ENCODE measurements around the gene PNMA8B. TPM values are rescaled to one million over a fixed set of nuclear protein-coding genes. Genes with fewer than 3 reads are reported as not detected.

Gene PNMA8B
- total RNA-seq, 1 donor = 0.43 TPM

GRCh38 chr19:46521241-46521868 lies 25.7 kb upstream of the PNMA8B start:
- TF ChIP-seq CTCF (IDR thresholded peaks at IDR 0.05; ENCODE audit: insufficient read depth, low read depth, low read length) = no peak
- no peak for DNase-seq (ENCODE audit: low read depth)
- H3K4me3 ChIP-seq (ENCODE audit: low read depth, low read length) = no peak overlapping the region

GRCh38 chr19:46520616-46521015 lies 24.9 kb upstream of the PNMA8B start:
- DNase-seq (ENCODE audit: low read depth) = no peak
- TF ChIP-seq CTCF (IDR thresholded peaks at IDR 0.05; ENCODE audit: insufficient read depth, low read depth, low read length) = no peak
- H3K4me3 ChIP-seq (ENCODE audit: low read depth, low read length) = no peak overlapping the region

GRCh38 chr19:46517471-46517870 lies 21.8 kb upstream of the PNMA8B start:
- DNase-seq (ENCODE audit: low read depth) = no peak
- no peak for TF ChIP-seq CTCF (IDR thresholded peaks at IDR 0.05; ENCODE audit: insufficient read depth, low read depth, low read length)
- no peak overlapping the region for H3K4me3 ChIP-seq (ENCODE audit: low read depth, low read length)

GRCh38 chr19:46515879-46516350 lies 20.2 kb upstream of the PNMA8B start:
- DNase-seq (ENCODE audit: low read depth) = peak; percentile 35
- peak; percentile 73 for TF ChIP-seq CTCF (IDR thresholded peaks at IDR 0.05; ENCODE audit: insufficient read depth, low read depth, low read length)
- no peak overlapping the region for H3K4me3 ChIP-seq (ENCODE audit: low read depth, low read length)

GRCh38 chr19:46515290-46515609 lies 19.6 kb upstream of the PNMA8B start:
- no peak for TF ChIP-seq CTCF (IDR thresholded peaks at IDR 0.05; ENCODE audit: insufficient read depth, low read depth, low read length)
- H3K4me3 ChIP-seq (ENCODE audit: low read depth, low read length) = no peak overlapping the region
- no peak for DNase-seq (ENCODE audit: low read depth)

- no peak for DNase-seq (ENCODE audit: low read depth)
- TF ChIP-seq CTCF (IDR thresholded peaks at IDR 0.05; ENCODE audit: insufficient read depth, low read depth, low read length) = no peak
- no peak overlapping the region for H3K4me3 ChIP-seq (ENCODE audit: low read depth, low read length)
Observed at GRCh38 chr19:46514589-46515289, 19.1 kb upstream of the PNMA8B start.

Data from fibroblast of villous mesenchyme (primary cell).